ENCODE measurements around the gene RFT1.
A peak's percentile ranks its signal among the peaks of the same experiment; 100 is the strongest.

The RFT1 gene

GRCh38 chr3:53077476-53078220, 52.6 kb downstream of the RFT1 start:
- H3K4me3 ChIP-seq (ENCODE audit: low read depth, low read length), result no peak overlapping the region
- H3K4me1 ChIP-seq (ENCODE audit: control insufficient read depth, insufficient read depth, low read length), result peaks cover 3% of the 10 kb centered on the region
- no peaks in the 10 kb centered on the region for H3K36me3 ChIP-seq (ENCODE audit: control insufficient read depth, insufficient read depth, low read length)
- no peaks in the 10 kb centered on the region for H3K27me3 ChIP-seq (ENCODE audit: control insufficient read depth, insufficient read depth, low read length)
- no peaks in the 10 kb centered on the region for H3K9me3 ChIP-seq (ENCODE audit: control insufficient read depth, insufficient read depth, low read length)
- no peak overlapping the region for H3K9ac ChIP-seq (ENCODE audit: low read depth, low read length)

GRCh38 chr3:53075743-53076140, 54.5 kb downstream of the RFT1 start:
- H3K4me1 ChIP-seq (ENCODE audit: control insufficient read depth, insufficient read depth, low read length), result peaks cover 6% of the 10 kb centered on the region
- H3K4me3 ChIP-seq (ENCODE audit: low read depth, low read length), result no peak overlapping the region
- no peaks in the 10 kb centered on the region for H3K9me3 ChIP-seq (ENCODE audit: control insufficient read depth, insufficient read depth, low read length)
- H3K27me3 ChIP-seq (ENCODE audit: control insufficient read depth, insufficient read depth, low read length), result peaks cover 10% of the 10 kb centered on the region
- H3K9ac ChIP-seq (ENCODE audit: low read depth, low read length), result no peak overlapping the region
- H3K36me3 ChIP-seq (ENCODE audit: control insufficient read depth, insufficient read depth, low read length), result no peaks in the 10 kb centered on the region

- no peaks in the 10 kb centered on the region for H3K36me3 ChIP-seq (ENCODE audit: control insufficient read depth, insufficient read depth, low read length)
- peaks cover 10% of the 10 kb centered on the region for H3K27me3 ChIP-seq (ENCODE audit: control insufficient read depth, insufficient read depth, low read length)
- H3K4me3 ChIP-seq (ENCODE audit: low read depth, low read length), result no peak overlapping the region
- H3K9ac ChIP-seq (ENCODE audit: low read depth, low read length), result no peak overlapping the region
- H3K4me1 ChIP-seq (ENCODE audit: control insufficient read depth, insufficient read depth, low read length), result peaks cover 6% of the 10 kb centered on the region
- H3K9me3 ChIP-seq (ENCODE audit: control insufficient read depth, insufficient read depth, low read length), result no peaks in the 10 kb centered on the region
These were observed 55.2 kb downstream of the RFT1 start for GRCh38 chr3:53074761-53075742.

GRCh38 chr3:53074366-53074696, 55.9 kb downstream of the RFT1 start:
- Histone ChIP-seq H3K9me3 (ENCODE audit: control insufficient read depth, insufficient read depth, low read length) (no peaks in the 10 kb centered on the region), H3K4me1 (ENCODE audit: control insufficient read depth, insufficient read depth, low read length) (peaks cover 6% of the 10 kb centered on the region), H3K4me3 (ENCODE audit: low read depth, low read length) (no peak overlapping the region), H3K36me3 (ENCODE audit: control insufficient read depth, insufficient read depth, low read length) (no peaks in the 10 kb centered on the region), H3K27me3 (ENCODE audit: control insufficient read depth, insufficient read depth, low read length) (peaks cover 10% of the 10 kb centered on the region), H3K9ac (ENCODE audit: low read depth, low read length) (no peak overlapping the region)

- no peaks in the 10 kb centered on the region for H3K36me3 ChIP-seq (ENCODE audit: control insufficient read depth, insufficient read depth, low read length)
- H3K9me3 ChIP-seq (ENCODE audit: control insufficient read depth, insufficient read depth, low read length), result no peaks in the 10 kb centered on the region
- peak overlapping the region; percentile 75 for H3K4me3 ChIP-seq (ENCODE audit: low read depth, low read length)
- H3K27me3 ChIP-seq (ENCODE audit: control insufficient read depth, insufficient read depth, low read length), result peaks cover 10% of the 10 kb centered on the region
- H3K9ac ChIP-seq (ENCODE audit: low read depth, low read length), result peak overlapping the region; percentile 76
- H3K4me1 ChIP-seq (ENCODE audit: control insufficient read depth, insufficient read depth, low read length), result peaks cover 6% of the 10 kb centered on the region
These were observed 56.5 kb downstream of the RFT1 start for GRCh38 chr3:53073553-53074365.

GRCh38 chr3:53072653-53073552, 57.3 kb downstream of the RFT1 start:
- H3K4me1 ChIP-seq (ENCODE audit: control insufficient read depth, insufficient read depth, low read length), result peaks cover 6% of the 10 kb centered on the region

GRCh38 chr3:53071882-53072431, 58.3 kb downstream of the RFT1 start:
- H3K27me3 ChIP-seq (ENCODE audit: control insufficient read depth, insufficient read depth, low read length), result peaks cover 10% of the 10 kb centered on the region
- no peaks in the 10 kb centered on the region for H3K36me3 ChIP-seq (ENCODE audit: control insufficient read depth, insufficient read depth, low read length)
- H3K4me3 ChIP-seq (ENCODE audit: low read depth, low read length), result no peak overlapping the region
- no peaks in the 10 kb centered on the region for H3K9me3 ChIP-seq (ENCODE audit: control insufficient read depth, insufficient read depth, low read length)
- peaks cover 6% of the 10 kb centered on the region for H3K4me1 ChIP-seq (ENCODE audit: control insufficient read depth, insufficient read depth, low read length)
- no peak overlapping the region for H3K9ac ChIP-seq (ENCODE audit: low read depth, low read length)

More at GRCh38 chr3:53072653-53073552, 57.3 kb downstream of the RFT1 start:
- Histone ChIP-seq H3K27me3 (ENCODE audit: control insufficient read depth, insufficient read depth, low read length) (peaks cover 10% of the 10 kb centered on the region), H3K4me3 (ENCODE audit: low read depth, low read length) (peak overlapping the region; percentile 75), H3K9ac (ENCODE audit: low read depth, low read length) (peak overlapping the region; percentile 76), H3K9me3 (ENCODE audit: control insufficient read depth, insufficient read depth, low read length) (no peaks in the 10 kb centered on the region), H3K36me3 (ENCODE audit: control insufficient read depth, insufficient read depth, low read length) (no peaks in the 10 kb centered on the region)

GRCh38 chr3:53069422-53070068, 60.7 kb downstream of the RFT1 start:
- Histone ChIP-seq H3K36me3 (ENCODE audit: control insufficient read depth, insufficient read depth, low read length) (no peaks in the 10 kb centered on the region), H3K9me3 (ENCODE audit: control insufficient read depth, insufficient read depth, low read length) (no peaks in the 10 kb centered on the region), H3K4me1 (ENCODE audit: control insufficient read depth, insufficient read depth, low read length) (peaks cover 6% of the 10 kb centered on the region), H3K27me3 (ENCODE audit: control insufficient read depth, insufficient read depth, low read length) (peaks cover 10% of the 10 kb centered on the region), H3K4me3 (ENCODE audit: low read depth, low read length) (no peak overlapping the region), H3K9ac (ENCODE audit: low read depth, low read length) (no peak overlapping the region)

GRCh38 chr3:53068176-53068575, 62.1 kb downstream of the RFT1 start:
- Histone ChIP-seq H3K9me3 (ENCODE audit: control insufficient read depth, insufficient read depth, low read length) (no peaks in the 10 kb centered on the region), H3K27me3 (ENCODE audit: control insufficient read depth, insufficient read depth, low read length) (peaks cover 10% of the 10 kb centered on the region), H3K9ac (ENCODE audit: low read depth, low read length) (no peak overlapping the region), H3K4me1 (ENCODE audit: control insufficient read depth, insufficient read depth, low read length) (peaks cover 3% of the 10 kb centered on the region), H3K4me3 (ENCODE audit: low read depth, low read length) (no peak overlapping the region), H3K36me3 (ENCODE audit: control insufficient read depth, insufficient read depth, low read length) (no peaks in the 10 kb centered on the region)

GRCh38 chr3:53067567-53067966, 62.7 kb downstream of the RFT1 start:
- peaks cover 10% of the 10 kb centered on the region for H3K27me3 ChIP-seq (ENCODE audit: control insufficient read depth, insufficient read depth, low read length)
- no peak overlapping the region for H3K4me3 ChIP-seq (ENCODE audit: low read depth, low read length)
- H3K9ac ChIP-seq (ENCODE audit: low read depth, low read length), result no peak overlapping the region
- H3K36me3 ChIP-seq (ENCODE audit: control insufficient read depth, insufficient read depth, low read length), result no peaks in the 10 kb centered on the region
- H3K9me3 ChIP-seq (ENCODE audit: control insufficient read depth, insufficient read depth, low read length), result no peaks in the 10 kb centered on the region
- H3K4me1 ChIP-seq (ENCODE audit: control insufficient read depth, insufficient read depth, low read length), result peaks cover 3% of the 10 kb centered on the region
